Upper lobe of right lung (tissue), 1 donor: Measurements from ENCODE around the gene PCNP. TPM values are rescaled to one million over a fixed set of nuclear protein-coding genes. Genes with fewer than 3 reads are reported as not detected.

ENCODE experiments used
- ATAC-seq: fragments of 200-7000 bp; cut with Tn5 transposase; one replicate; pipeline ENCODE4 v1.9.1; 2020; ENCODE audit warnings: mild to moderate bottlenecking, moderate library complexity
- DNase-seq: peaks from one replicate; pipeline ENCODE4 v3.0.0-alpha.2; 2020
- H3K27ac ChIP-seq: fragments of 200-600 bp; one replicate; pipeline ENCODE4 v1.8.0; 2022
- H3K27me3 ChIP-seq: fragments of 200-600 bp; one replicate; pipeline ENCODE4 v1.8.0; 2022; ENCODE audit warnings: mild to moderate bottlenecking
- H3K36me3 ChIP-seq: fragments of 200-600 bp; one replicate; pipeline ENCODE4 v1.8.0; 2022
- H3K4me1 ChIP-seq: fragments of 200-600 bp; one replicate; pipeline ENCODE4 v1.8.0; 2022
- H3K4me3 ChIP-seq: fragments of 200-600 bp; one replicate; pipeline ENCODE4 v1.8.0; 2022; ENCODE audit warnings: mild to moderate bottlenecking
- H3K9me3 ChIP-seq: fragments of 200-600 bp; one replicate; pipeline ENCODE4 v1.8.0; 2022
- intact Hi-C: fragments of 100-400 bp; cut with DNase I; formaldehyde crosslinking; loops from one replicate; pipeline ENCODE4 v1.11.0; 2022
- total RNA-seq: library from RNA; stranded (reverse); fragmentation: NEBNext Ultra II Directional; extraction: Animal tissue kit (Norgen Biotek cat#: 25700); gene quantifications from one replicate; pipeline ENCODE4 v1.2.1, GENCODE V29; 2021
- TF ChIP-seq, protein P1 (sequence below): fragments of 200-600 bp; IDR thresholded peaks from one replicate; pipeline ENCODE4 v1.8.0; 2022; ENCODE audit warnings: antibody characterized with exemption
- donor health status: DM: no; HTN: yes; CAD: no; lungs with severe emphysema.

The PCNP gene
- total RNA-seq, 1 donor from 2014 or later, result 141 TPM

DNA sequence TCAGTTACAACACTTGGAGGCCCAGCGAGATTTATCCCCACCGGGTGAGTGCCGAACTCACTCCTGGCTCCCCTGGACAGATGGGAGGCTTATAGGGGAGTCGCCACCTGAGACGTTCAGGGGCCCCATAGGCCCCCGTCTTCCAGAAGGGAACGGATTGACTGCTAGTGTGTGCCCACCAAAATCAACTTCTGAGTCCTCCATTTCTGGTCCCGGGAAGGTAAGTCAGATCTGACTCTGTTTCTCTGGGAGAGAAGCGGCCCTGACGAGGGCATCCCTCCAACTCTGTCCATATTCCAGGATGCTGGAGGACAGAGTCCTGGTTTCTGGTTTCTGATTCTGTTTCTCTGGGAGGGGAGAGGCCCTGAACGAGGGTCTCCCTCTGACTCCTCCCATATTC is 58.6 kb downstream of the PCNP start:
- intact Hi-C loops, result no loop called here
- peaks cover 4% of the 10 kb centered on the region for H3K4me1 ChIP-seq
- H3K4me3 ChIP-seq, result no peak overlapping the region
- H3K27me3 ChIP-seq, result no peaks in the 10 kb centered on the region
- H3K9me3 ChIP-seq, result no peaks in the 10 kb centered on the region
- H3K27ac ChIP-seq, result no peak overlapping the region
- ATAC-seq (no peak), DNase-seq (no peak)
- TF ChIP-seq, protein P1, sequence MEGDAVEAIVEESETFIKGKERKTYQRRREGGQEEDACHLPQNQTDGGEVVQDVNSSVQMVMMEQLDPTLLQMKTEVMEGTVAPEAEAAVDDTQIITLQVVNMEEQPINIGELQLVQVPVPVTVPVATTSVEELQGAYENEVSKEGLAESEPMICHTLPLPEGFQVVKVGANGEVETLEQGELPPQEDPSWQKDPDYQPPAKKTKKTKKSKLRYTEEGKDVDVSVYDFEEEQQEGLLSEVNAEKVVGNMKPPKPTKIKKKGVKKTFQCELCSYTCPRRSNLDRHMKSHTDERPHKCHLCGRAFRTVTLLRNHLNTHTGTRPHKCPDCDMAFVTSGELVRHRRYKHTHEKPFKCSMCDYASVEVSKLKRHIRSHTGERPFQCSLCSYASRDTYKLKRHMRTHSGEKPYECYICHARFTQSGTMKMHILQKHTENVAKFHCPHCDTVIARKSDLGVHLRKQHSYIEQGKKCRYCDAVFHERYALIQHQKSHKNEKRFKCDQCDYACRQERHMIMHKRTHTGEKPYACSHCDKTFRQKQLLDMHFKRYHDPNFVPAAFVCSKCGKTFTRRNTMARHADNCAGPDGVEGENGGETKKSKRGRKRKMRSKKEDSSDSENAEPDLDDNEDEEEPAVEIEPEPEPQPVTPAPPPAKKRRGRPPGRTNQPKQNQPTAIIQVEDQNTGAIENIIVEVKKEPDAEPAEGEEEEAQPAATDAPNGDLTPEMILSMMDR, result no peak
- H3K36me3 ChIP-seq, result no peaks in the 10 kb centered on the region

DNA sequence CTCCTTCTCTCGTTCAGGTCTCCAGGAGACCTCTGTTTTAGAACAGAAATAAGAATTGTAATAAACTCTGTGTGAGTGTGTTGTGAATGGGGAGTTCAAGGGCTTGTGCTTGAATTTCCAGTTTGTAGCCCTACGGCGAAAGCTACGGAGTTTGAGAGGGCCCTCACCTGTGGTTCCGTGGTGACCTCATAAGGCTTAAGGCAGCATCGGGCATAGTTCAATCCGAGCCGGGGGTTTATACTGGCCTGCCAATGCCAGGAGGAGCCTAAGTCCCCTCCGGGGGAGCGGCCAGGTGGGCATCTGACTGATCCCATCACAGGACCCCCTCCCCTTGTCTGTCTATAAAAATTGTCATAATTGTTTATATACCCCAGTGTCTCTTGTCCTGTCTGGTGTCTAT is 59.2 kb downstream of the PCNP start:
- intact Hi-C loops, result no loop called here
- DNase-seq (no peak), ATAC-seq (no peak)

DNA sequence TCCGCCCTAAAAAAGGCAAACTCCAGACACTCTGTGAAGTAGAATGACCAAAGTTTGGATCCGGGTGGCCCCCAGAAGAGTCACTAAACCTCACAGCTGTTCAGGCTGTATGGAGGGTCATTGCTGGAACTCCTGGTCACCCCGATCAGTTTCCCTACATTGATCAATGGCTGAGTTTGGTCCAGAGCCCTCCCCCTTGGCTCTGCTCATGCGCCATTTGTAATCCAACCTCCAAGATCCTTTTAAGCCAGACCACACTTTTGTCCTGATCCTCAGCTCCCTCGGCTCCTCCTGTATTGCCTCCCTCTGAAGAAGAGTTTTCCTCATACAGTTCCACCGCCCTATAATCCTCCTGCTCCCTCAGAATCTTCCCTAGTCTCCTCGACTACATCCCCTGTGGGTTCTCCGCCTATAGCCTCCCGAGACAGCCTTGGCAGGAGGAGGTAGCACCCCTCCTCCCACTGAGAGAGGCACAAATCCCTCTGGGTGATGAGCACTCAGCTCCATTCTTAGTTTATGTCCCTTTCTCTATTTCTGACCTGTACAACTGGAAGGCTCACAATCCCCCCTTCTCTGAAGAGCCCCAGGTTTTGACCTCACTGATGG is 60.7 kb downstream of the PCNP start:
- H3K4me3 ChIP-seq, result no peak overlapping the region
- H3K36me3 ChIP-seq, result no peaks in the 10 kb centered on the region
- no peak overlapping the region for H3K27ac ChIP-seq
- H3K27me3 ChIP-seq, result no peaks in the 10 kb centered on the region
- TF ChIP-seq, protein P1, result no peak
- DNase-seq (no peak), ATAC-seq (no peak)
- no peaks in the 10 kb centered on the region for H3K9me3 ChIP-seq
- peaks cover 4% of the 10 kb centered on the region for H3K4me1 ChIP-seq
- intact Hi-C loops, result no loop called here

More for the DNA sequence above, 59.2 kb downstream of the PCNP start:
- H3K9me3 ChIP-seq, result no peaks in the 10 kb centered on the region
- no peak overlapping the region for H3K27ac ChIP-seq
- TF ChIP-seq, protein P1, result no peak
- no peaks in the 10 kb centered on the region for H3K36me3 ChIP-seq
- no peak overlapping the region for H3K4me3 ChIP-seq
- H3K4me1 ChIP-seq, result peaks cover 4% of the 10 kb centered on the region
- H3K27me3 ChIP-seq, result no peaks in the 10 kb centered on the region

DNA sequence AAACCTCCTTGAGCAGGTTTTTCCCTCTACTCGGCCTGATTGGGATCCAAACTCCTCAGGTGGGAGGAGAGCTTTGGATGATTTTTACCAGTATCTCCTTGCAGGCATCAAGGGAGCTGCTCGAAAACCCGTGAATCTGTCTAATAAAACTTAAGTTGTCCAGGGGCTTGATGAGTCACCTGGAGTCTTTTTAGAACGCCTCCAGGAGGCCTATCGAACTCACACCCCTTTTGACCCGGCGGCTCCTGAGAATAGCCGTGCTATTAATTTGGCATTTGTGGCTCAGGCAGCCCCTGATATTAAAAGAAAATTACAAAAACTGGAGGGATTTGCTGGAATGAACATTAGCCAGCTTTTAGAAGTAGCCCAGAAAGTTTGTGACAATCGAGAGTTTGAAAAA is 61.4 kb downstream of the PCNP start:
- H3K9me3 ChIP-seq, result no peaks in the 10 kb centered on the region
- ATAC-seq (no peak), DNase-seq (no peak)
- peaks cover 4% of the 10 kb centered on the region for H3K4me1 ChIP-seq
- H3K27ac ChIP-seq, result no peak overlapping the region
- intact Hi-C loops, result no loop called here
- TF ChIP-seq, protein P1, result no peak
- H3K36me3 ChIP-seq, result no peaks in the 10 kb centered on the region
- no peaks in the 10 kb centered on the region for H3K27me3 ChIP-seq
- no peak overlapping the region for H3K4me3 ChIP-seq

DNA sequence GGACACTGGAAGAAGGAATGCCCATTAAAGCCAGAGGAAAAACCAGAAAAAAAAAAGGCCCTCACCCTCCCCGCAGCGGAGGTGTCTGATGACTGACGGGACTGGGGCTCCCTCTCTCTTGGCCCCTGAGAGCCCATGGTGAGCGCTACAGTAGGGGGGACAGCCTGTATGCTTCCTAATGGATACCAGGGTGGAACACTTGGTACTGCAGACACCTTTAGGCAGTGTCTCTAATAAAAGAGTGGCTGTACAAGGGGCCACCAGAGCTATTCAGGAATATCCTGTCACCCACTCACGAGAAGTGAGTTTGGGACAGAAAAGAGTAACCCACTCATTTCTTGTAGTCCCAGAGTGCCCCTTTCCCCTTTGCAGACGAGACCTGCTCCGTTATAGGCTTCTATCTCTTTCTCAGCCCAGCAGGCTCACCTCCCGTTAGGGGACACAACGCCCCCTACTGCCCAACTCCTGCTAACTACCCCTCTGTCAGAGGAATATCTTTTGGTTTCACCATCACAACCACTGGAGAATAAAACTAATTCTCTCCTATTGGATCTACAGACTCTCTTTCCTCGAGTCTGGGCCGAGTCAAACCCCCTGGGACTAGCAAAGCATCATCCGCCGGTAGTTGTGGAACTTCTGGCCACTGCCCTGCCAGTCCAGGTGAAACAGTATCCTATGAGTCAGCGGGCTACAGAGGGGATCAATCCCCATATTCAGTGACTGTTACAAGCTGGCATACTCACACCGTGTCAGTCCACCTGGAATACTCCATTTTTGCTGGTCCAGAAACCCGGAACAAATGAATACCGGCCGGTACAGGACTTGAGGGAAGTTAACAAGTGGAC is 62.2 kb downstream of the PCNP start:
- intact Hi-C loops, result no loop called here
- TF ChIP-seq, protein P1, result peak; percentile 59
- no peak overlapping the region for H3K27ac ChIP-seq
- no peaks in the 10 kb centered on the region for H3K27me3 ChIP-seq
- H3K9me3 ChIP-seq, result no peaks in the 10 kb centered on the region
- ATAC-seq, result peak; percentile 85
- no peak overlapping the region for H3K4me3 ChIP-seq
- H3K36me3 ChIP-seq, result no peaks in the 10 kb centered on the region
- peaks cover 4% of the 10 kb centered on the region for H3K4me1 ChIP-seq
- DNase-seq, result peak; percentile 67
